HG02571 (cell line): ENCODE results near the gene TGM6.

Experiments
- ATAC-seq: cut with Tn5 transposase; IDR thresholded peaks from one replicate; pipeline ENCODE4 v1.9.1; 2021; ENCODE audit warnings: mild to moderate bottlenecking, moderate library complexity; ENCODE audit not compliant: unreplicated experiment

TGM6 gene

DNA sequence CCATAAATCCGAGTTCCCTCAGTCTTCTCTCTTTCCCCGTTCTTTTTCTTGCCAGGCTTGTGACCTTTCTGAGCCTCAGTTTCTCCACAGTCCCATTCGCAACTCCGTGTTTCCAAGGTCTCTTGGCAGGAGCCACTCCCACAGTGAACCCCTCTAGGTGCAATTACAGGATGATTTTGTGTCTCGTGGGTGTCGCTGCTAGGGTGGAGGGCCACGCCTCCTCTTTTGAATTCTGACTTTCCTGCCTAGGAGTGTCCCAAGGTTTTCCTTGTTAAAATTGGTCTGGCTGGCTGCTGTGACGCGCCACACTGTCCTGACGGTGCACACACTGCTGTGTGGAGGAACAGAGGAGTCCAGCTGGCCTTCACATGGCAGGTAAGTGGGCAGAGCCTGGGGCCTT is at the start of gene TGM6:
TGM6 (plus strand) TSS at position 301 of the 400 bp plus-strand sequence; CDS start at position 369, 68 bp downstream.
- no peak for ATAC-seq

DNA sequence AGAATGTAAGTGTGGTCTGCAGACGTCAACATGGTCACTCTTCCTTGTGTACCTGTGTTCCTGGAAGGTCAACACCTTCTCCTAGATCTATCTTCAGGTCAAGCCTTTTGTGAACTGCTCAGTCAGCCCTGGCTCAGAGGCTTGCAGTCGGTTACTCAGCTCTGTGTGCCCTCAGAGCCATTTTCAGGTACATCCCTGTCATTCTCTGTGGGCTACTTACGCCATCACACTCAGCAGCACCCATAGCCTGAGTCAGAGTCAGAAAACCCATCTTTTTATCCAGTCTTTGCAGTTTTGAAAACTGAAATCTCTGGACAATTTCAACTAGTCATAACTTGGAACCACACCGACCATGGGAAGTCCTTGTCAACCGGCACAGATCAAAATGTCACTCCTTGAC is 49.6 kb upstream of the TGM6 start:
- no peak for ATAC-seq

DNA sequence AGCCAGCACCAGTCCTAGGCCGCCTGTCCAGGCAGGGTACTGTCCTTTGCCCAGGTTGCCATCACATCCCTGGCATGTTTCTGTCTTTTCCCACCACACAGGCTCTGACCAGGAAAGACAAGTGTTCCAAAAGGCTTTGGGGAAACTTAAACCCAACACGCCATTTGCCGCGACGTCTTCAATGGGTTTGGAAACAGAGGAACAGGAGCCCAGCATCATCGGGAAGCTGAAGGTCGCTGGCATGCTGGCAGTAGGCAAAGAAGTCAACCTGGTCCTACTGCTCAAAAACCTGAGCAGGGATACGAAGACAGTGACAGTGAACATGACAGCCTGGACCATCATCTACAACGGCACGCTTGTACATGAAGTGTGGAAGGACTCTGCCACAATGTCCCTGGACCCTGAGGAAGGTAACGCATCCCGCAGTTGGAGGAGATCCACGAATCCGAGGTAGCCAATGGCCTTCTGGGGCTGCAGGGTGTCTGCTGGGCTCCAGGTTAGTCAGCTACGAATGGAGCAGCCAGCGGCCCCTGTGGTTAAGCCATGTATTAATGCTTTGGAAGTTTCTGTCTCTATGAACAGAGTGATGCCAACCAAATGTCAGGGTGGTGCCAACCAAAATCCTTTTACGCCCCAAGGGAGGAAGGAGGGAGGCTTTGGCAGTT is 48.7 kb upstream of the TGM6 start:
- no peak for ATAC-seq

DNA sequence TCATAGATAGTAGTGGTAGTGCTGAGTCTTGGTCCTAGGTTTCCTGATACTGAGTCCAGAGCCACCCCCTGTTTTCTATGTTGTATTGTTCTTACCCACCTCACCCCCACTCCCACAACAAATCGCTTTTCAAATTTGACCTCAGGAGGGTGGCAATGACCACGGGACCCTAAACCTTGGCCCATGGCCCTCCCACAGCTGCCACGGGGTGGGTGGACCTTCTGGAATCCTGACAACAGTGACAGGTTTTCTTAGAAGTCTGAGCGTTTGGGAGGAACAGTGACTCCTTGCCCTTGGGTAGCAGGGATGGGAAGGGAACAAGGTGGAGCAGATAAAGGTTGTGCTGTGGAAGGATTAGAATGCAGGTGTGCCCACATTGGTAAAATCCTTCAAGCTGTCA is 48.0 kb upstream of the TGM6 start:
- ATAC-seq = no peak

DNA sequence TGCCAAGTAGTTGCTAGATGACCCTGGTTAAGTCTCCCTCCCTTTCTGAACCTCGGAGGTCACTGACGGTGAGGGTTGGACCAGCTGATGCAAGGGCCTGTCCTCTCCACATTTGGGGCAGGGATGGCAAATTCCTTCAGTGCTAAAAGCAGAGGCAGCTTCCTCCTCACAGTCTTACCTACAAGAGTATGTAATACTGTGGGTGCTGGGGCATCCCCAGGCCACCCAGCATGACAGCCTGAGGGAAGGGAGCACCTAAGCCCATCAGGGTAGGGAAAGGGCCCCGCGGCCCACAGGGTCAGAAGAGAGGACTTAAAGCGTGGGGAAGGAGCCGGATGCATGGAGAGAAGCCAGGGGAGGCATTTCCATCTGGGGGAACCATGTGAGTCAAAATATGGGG is 46.9 kb upstream of the TGM6 start:
- ATAC-seq = no peak

DNA sequence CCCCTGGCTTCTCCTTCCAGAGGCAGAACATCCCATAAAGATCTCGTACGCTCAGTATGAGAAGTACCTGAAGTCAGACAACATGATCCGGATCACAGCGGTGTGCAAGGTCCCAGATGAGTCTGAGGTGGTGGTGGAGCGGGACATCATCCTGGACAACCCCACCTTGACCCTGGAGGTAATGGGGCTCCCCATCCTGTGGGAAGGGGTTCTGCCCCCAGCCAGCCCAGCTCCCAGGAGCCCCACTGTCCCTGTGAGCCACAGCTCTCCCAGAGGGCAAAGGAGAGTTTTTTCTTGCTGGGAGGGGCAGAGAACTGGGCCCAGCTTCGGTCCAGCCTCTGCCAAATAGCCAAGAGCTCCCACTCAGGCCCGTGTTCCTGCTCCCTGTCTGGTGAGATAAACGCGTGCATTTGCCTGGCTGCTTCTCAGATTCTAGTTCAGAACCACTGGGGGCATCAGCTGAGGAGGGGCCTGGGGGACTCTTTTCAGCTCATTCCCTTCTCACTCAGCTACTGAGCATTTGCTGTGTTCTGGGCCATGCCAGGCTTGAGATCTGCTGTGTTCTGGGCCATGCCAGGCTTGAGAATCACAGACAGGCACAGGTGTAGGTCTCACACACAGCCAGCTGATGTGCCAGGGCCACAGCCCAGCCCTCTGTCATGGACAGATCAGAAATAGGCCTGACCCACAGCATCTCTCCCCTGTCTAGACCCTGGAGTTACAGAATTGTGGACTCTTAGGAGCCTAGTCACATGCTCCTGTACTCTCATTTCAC is 45.4 kb upstream of the TGM6 start:
- no peak for ATAC-seq

DNA sequence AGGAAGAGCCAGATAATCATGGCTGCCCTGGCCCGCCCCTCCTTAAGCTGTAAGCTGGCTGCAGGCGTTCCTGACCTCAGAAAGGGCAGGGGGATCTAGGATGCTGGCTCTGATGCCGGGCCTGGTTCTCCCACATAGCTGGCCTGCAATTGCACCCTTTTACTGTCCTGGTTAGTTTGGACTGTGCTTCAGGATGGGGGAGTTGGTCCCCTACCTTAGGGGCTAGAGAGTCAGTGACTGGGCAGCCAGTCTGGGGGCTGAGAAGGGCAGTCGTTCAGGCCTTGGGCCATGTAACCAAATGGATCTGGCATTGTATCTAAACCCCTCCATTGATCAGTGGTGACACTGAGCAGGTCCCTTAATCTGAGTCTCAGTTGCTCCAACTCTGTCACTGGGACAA is 44.2 kb upstream of the TGM6 start:
- no peak for ATAC-seq

DNA sequence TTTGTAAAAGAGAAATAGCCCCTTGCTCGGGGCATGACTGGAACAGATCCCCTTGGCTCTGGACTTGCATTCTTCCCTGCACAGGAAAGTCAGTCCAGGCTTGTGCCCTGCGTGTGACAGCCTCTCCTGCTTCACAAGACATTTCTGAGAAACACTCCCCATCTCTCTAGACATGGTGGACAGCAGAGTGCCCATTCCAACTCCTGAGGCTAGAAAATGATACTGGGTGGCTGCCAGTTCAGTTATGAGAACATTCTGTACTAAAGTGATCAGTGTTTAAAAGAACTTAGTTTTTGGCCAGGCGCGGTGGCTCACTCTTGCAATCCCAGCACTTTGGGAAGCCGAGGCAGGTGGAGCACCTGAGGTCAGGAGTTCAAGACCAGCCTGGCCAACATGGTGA is 43.6 kb upstream of the TGM6 start:
- ATAC-seq = no peak

DNA sequence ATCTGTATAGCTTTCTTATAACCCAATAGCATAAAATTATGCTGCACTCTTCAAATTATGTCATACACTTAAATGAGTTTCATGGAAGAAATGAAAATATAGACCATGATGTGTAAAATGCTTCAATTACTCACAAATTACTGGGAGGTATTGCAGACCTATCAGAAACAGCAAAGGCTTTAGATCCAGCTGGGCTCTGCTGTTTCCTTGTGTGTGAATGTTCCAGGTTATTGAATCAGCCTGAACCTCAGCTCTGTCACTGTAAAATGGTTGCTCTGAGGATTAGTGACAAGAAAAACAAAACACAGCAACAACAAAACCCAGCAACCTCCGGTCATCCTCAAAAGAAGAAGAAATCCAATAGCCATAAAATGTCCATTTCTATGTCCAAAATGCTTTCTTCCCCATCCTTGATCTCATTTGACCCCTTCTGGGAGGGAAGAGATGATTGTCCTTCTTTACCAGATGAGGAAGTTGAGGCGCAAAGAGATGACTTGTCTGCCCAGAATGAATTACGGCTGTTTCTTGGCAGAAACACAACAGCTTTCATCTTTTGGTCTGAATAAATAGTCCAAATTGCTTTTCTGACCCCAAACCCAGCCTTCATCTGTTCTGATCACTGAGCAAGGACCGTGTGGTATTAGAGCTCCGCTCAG is 42.2 kb upstream of the TGM6 start:
- ATAC-seq = no peak

DNA sequence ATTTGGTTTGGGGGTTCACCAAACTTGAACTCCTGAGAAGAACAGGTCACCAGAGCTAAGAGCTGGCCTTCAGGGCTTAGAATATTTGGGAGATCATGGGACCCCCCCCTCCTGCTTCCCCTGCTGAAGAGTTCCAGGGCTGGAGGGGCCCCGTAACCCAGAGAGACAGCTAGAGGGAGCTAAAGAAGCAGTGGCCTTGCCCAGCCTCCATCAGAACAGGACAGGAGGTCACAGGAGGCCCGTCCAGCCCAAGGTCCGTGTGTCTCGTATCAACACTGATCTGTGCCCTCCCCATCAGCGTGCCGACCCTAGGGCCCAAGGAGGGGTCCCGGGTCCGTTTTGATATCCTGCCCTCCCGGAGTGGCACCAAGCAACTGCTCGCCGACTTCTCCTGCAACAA is 40.6 kb upstream of the TGM6 start:
- no peak for ATAC-seq

DNA sequence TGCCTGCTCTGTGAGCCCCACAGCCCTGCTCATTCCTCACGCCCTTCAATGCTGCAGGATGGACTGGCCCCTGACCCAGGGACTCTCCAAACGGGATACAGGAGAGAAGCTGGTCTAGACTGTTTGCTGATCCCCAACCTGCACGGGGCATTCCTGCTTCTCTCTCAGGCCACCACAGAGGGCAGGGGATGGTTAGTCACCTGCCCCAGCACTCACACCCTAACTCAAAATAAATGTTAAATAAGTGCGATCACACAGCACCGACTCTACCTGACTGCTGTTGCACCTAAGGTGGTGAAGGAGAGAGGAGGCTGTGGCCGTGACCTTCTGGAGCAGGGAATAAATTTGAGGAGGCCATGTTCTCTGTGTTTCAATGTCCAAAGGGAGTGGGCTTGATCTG is 39.9 kb upstream of the TGM6 start:
- no peak for ATAC-seq

DNA sequence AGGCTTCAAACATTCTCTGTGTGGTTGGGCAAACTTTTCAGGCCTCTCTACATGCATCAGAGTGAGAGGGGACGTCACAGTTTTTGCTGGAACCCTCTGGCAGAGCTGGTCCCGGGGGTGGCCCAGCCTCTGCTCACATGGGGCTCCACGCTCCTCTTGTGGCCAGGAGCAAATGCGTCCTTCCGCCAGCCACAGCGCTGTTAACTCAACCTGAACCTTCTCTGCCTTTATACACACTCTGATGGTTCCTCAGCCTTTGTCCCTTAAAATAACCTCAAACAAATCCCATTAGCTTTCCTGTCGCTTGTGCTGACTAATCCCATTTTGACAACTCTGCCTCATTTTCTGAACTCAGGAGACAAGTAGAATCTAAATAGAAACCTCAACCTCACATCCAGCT is 39.4 kb upstream of the TGM6 start:
- ATAC-seq = no peak

DNA sequence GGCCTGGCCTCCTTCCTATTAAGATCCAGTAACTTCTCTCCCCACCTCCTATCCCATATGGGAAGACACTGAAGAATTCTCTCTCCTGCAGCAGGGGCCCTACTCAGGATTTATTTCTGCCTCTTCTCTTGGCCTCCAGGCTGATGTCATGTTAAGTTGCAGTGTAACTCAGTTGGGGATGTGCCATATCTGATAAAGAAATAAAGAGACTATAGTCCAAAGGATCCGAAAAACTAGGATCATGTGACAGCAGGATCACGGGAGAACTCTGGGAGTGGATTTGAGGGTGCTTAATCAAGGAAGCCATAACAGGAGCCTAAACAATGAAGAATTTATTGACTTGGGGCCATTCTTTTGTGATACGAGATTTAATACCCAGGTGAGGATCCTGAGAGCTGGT is 38.5 kb upstream of the TGM6 start:
- no peak for ATAC-seq

DNA sequence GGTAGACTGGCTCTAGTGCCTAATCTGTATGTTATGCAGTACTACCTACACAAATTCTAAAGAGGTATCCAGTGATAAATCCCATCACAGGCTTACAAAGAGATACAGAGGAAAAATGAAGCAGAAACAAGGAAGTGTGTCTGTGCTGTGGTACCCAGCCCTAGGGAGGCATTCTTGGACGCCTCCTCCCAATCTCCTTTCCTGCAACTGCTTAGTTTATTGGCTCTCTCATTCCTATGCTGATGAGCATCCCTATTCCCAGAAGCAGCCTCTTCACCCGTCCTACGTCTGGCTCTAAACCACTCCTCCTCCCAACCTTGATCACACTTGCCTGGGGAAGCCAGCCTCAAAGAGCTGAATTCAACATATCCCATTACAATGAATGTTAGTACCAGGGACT is 34.5 kb upstream of the TGM6 start:
- ATAC-seq = no peak

DNA sequence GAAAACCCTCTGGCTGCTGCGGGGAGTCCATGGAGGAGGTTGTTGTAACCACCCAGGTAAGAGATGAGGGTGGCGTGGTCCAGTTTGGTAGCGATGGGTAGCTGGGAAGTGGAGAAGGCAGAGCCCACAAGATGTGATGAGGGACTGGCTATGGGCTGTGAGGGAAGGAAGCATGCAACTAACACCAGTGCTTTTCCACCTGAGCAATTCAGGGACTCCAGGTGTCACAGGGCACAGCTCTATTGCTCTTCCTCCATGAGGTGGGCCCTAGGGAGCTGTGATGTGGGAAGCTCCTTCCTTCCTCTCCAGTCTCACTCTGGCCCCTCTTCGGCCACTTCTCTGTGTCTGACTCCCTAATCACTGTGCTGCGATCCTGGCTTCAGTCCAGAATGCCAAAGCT is 32.4 kb upstream of the TGM6 start:
- ATAC-seq = no peak

DNA sequence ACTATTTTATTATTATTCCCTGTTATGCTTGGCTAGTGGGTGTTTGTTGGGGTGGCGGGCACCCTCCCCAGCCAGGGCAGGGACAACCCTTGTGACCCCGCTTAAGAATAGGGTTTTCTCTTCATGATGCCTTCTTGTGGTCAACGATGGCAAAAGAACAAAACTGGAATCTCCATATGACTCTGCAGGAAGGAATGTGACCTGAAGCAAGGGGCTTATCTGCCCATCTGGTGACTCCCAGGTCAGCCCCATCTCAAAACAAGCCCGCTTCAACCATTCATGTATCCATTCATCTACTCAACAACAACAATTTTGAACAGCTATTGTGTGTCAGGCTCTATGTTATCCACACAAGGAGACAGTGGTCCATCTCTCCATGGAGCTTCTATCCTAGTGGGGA is 30.9 kb upstream of the TGM6 start:
- ATAC-seq = no peak

DNA sequence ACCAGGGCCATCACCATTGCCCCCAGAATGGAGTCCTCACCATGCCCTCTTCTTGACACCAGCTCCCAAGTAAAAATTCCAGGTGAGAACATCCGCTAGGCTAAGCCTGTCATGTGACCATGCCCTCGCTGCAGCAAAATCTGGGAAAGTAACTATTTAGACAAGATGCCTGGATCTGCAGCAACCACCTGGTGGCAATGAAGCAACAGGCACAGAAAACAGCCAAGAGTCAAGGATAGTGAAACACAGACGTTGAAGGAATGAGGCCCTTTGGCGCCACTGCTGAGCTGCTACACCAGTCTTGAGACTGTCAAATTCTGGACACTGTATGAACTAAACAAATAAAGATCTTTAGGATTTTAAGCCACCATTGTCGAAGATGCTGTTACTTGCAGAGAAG is 30.1 kb upstream of the TGM6 start:
- ATAC-seq = no peak

DNA sequence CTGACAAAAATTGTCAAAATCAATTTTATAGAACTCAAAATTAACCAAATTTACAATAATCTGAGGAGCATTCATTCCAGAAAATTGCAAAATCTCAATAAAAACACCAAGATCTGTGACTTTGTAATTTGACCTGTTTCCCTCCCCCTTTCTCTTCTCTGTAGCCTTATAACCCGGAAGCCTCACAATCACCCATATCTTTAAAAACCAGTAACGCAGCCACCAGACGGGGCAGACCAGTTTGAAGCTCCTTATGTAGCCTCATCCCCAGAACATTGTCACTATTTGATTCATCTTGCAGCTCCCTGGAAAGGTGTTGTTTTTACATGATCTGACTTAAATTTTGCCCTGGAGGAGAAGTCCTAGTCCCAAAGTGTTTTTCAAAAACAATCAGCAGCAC is 27.5 kb upstream of the TGM6 start:
- no peak for ATAC-seq

DNA sequence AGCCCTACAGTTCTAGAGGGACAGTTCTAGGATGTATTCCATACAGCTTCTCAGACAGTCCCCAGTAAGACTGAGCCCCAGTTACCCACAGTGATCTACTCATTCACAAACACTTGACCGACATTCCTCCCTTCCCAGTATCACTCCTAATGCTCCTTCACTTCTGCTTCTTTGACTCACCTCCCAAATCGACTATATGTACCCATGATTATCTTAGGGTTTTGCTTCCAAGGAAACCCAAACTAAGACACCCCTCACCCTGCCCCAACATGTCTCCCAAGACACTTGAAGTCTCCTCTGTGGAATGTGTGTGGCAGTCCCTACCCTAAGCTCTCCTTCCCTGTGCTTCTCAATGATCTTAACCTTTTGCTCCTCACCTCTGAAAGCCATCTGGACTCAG is 23.6 kb upstream of the TGM6 start:
- no peak for ATAC-seq

DNA sequence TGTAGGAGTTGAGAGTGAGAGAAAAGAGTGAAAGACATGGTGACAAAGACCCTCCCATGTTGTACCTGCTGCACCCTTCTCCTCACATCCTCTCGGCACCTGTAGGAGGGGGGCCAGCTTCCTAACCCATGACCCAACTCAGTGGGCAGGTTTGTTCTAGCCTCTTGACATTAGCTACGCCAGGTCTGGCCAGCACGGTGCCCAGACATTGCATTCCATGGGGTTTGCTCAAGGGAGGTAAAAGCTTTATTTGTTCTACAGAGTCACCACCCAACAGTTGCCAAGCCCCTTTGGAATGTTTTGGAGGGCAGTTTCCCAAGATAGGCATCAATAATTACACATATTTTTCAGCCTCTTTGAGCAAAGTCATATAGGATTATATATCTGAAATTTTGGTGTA is 22.7 kb upstream of the TGM6 start:
- no peak for ATAC-seq

DNA sequence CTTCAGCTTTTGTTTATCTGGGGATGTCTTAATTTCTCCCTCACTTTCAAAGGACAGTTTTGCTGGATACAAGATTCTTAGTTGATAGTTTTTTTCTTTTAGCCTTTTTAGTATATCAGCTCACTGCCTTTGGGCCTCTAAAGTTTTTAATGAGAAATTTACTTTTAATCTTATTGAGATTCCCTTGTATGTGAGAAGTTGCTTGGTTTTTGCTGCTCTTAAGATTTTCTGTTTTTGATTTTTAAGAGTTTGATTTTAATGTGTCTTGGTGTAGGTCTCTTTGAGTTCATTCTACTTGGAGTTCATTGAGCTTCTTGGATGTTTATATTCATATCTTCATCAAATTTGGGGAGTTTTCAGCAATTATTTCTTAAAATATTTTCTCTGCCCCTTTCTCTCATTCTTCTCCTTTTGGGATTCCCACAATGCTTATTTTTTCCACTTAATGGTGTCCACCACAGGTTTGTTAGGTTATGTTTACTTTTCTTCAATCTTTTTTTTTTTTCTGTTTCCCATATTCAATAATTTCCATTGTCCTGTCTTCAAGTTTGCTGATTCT is 19.6 kb upstream of the TGM6 start:
- ATAC-seq = no peak

DNA sequence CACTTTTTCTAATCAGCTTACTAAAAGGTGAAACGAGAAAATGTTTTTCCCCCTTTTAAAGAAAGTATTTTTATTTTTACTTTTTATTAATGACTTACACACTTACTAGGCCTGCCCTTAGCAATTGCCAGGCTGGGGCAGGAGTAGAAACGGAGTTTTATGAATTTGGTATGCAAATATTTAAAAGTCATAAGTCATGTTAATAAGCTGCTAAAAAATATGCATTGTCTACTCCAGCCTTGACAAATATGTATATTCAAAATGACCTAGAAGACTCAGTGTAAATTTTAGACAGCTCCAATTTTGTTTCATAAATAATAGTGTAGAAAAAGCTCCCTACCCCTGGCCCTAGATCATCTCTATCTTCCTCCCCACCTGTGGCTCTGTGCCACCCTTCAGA is 17.5 kb upstream of the TGM6 start:
- ATAC-seq = no peak
